Uterus (tissue), 2 donors: ENCODE measurements around the gene CCNY.

Experiments
- POLR2A ChIP-seq, 2 donors: fragments of 450-650 bp; IDR thresholded peaks; one replicate each; pipeline ENCODE4 v1.6.1; 2016; ENCODE audit warnings: antibody characterized with exemption in 2 of 2, mild to moderate bottlenecking in 1 of 2, moderate library complexity in 1 of 2
- TF ChIP-seq, protein P1 (sequence below), 4 experiments: fragments of 200-600 bp in 2 of 4; fragments of 450-650 bp in 2 of 4; sonication (generic) in 2 of 4; IDR thresholded peaks; one replicate each; pipeline ENCODE4 v1.5.1; 2016 to 2019; ENCODE audit warnings: antibody characterized with exemption in 4 of 4, mild to moderate bottlenecking in 2 of 4, moderate library complexity in 1 of 4

DNA sequence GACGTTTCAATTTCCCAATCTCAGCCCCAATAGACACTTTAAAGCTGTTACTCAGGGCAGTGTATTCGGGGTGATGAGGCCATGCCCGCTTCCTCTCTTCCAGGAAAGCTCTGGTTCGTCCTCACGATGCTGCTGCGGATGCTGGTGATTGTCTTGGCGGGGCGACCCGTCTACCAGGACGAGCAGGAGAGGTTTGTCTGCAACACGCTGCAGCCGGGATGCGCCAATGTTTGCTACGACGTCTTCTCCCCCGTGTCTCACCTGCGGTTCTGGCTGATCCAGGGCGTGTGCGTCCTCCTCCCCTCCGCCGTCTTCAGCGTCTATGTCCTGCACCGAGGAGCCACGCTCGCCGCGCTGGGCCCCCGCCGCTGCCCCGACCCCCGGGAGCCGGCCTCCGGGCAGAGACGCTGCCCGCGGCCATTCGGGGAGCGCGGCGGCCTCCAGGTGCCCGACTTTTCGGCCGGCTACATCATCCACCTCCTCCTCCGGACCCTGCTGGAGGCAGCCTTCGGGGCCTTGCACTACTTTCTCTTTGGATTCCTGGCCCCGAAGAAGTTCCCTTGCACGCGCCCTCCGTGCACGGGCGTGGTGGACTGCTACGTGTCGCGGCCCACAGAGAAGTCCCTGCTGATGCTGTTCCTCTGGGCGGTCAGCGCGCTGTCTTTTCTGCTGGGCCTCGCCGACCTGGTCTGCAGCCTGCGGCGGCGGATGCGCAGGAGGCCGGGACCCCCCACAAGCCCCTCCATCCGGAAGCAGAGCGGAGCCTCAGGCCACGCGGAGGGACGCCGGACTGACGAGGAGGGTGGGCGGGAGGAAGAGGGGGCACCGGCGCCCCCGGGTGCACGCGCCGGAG, 271.4 kb downstream of the CCNY start:
- TF ChIP-seq, protein P1, sequence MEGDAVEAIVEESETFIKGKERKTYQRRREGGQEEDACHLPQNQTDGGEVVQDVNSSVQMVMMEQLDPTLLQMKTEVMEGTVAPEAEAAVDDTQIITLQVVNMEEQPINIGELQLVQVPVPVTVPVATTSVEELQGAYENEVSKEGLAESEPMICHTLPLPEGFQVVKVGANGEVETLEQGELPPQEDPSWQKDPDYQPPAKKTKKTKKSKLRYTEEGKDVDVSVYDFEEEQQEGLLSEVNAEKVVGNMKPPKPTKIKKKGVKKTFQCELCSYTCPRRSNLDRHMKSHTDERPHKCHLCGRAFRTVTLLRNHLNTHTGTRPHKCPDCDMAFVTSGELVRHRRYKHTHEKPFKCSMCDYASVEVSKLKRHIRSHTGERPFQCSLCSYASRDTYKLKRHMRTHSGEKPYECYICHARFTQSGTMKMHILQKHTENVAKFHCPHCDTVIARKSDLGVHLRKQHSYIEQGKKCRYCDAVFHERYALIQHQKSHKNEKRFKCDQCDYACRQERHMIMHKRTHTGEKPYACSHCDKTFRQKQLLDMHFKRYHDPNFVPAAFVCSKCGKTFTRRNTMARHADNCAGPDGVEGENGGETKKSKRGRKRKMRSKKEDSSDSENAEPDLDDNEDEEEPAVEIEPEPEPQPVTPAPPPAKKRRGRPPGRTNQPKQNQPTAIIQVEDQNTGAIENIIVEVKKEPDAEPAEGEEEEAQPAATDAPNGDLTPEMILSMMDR (IDR thresholded peaks at IDR 0.05): no peak
- no peak for TF ChIP-seq POLR2A (IDR thresholded peaks at IDR 0.05)
